HG03025 (cell line): ENCODE results near the gene KDELR1.

Experiments
- ATAC-seq: cut with Tn5 transposase; IDR thresholded peaks from one replicate; pipeline ENCODE4 v1.9.1; 2021; ENCODE audit warnings: mild to moderate bottlenecking, moderate library complexity; ENCODE audit not compliant: unreplicated experiment, low FRiP score

KDELR1 gene

GRCh38 chr19:48346191-48346590, 45.2 kb downstream of the KDELR1 start:
- ATAC-seq = no peak

DNA sequence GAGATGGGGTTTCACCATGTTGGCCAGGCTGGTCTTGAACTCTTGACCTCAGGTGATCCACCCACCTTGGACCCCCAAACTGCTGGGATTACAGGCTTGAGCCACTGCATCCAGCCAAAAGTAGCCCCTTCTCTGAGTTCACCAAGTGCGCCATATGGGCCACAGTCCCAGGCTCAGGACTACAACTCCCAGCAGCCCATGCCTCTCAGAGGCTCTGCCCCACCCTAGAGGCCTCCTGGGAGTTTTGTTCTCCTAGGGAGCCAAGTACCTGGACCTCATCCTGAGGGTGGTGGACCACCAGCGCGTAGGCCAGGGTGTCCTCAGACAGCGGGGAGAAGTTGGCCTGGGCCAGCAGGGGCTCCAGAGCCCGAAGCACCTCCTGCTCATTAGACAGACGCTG, 46.5 kb downstream of the KDELR1 start:
- no peak for ATAC-seq

GRCh38 chr19:48342841-48343540, 48.4 kb downstream of the KDELR1 start:
- ATAC-seq = no peak

DNA sequence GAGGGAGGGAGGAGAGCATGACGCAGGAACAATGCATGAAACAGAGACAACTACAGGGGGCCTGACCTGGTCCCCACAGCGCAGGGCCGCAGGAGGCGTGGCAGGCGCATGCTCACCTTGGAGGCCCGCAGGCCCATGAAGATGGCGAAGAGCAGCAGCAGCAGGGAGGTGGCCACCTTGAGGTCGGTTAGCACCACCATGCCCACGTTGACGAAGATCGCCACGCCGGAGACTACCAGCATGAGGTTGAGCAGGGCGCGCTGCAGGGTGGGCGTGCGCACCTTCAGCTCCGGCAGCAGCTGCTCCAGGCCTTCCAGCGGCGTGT, 49.0 kb downstream of the KDELR1 start:
- no peak for ATAC-seq

DNA sequence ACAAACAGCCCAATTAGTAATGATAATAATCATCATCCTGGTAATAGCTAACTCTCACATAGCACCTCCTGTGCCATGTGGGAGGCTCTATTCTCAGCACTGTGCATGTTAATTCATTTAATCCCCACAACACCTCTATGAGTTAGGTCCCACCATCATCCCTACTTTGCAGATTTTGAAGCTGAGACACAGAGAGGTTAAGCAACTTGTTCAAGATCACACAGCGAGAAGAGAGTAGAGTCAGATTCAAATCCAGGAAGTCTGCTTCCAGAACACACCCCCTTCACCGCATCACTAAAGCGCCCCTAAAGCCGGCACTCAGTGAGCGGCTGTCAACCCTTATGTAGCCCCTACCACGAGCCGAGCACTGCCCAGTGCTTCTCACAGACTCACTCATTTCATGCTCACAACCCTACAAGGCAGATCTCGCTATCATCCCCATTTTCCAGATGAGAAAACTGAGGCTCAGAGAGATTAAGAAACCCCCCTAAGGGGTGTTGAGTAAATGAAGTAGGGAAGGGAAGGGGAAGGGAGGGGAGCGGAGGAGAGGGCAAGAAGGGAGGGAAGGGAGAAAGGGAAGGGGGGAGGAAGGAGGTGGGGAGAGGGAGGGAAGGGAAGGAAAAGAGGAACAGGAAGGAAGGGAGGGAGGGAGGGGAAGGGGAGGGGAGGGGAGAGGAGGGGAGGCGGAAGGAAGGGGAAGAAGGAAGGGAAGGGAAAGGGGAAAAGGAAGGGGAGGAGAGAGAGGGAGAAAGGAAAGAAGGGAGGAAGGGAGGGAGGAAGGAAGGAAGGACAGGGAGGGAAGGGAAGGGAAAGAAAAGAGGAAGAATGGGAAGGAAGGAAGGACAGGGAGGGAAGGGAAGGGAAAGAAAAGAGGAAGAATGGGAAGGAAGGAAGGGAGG, 49.6 kb downstream of the KDELR1 start:
- no peak for ATAC-seq

DNA sequence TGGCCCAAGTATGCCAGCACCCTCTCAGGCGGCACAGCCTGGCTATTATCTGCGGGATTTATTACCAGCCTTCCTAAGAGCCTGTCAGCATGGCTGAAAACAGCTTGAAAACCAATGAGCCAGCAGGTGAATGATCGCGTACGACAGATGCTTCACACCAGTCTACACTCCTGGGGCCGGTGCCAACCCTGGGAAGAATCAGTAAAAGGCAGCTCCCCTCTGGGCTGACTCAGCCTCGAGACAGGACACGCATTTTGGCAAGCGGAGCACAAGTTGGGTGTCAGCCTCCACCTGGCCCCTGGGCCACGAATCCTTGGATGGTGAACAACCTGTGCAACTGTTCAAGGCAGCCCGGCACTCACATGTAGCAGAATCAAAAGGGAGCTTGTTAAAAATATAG, 50.4 kb downstream of the KDELR1 start:
- ATAC-seq = no peak

DNA sequence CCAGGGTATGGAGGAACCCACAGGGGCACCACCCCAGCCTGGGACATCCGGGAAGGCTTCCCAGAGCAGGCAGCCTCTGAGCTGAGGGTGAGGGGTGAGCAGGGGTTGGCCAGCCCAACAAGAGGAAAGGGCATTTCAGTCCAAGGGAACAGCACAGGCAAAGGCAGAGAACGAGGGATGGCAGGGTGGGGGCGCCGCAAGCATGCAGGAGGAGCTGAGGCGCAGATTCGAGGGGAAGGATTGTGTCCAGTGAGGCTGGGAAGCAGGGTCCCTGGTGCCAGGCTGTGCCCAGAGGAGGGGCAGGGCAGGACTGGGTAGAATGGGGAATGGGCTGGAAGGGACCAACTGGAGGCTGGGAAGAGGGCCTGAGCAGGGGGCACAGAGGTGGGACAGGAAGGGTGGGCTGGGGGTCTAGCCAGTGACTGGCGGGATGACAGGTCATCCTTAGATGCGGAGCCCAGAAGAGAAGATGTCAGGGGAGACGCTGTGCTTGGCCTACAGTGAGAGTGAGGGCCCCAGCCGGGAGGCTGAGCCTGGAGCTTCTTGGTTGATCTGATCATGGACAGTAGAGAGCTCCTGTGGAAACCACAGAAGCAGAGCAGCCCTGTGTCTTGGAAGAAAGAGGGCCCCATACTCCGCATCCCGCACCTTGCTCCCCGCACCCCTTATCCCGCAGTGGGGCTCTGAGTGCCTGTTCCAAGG, 52.4 kb downstream of the KDELR1 start:
- no peak for ATAC-seq

DNA sequence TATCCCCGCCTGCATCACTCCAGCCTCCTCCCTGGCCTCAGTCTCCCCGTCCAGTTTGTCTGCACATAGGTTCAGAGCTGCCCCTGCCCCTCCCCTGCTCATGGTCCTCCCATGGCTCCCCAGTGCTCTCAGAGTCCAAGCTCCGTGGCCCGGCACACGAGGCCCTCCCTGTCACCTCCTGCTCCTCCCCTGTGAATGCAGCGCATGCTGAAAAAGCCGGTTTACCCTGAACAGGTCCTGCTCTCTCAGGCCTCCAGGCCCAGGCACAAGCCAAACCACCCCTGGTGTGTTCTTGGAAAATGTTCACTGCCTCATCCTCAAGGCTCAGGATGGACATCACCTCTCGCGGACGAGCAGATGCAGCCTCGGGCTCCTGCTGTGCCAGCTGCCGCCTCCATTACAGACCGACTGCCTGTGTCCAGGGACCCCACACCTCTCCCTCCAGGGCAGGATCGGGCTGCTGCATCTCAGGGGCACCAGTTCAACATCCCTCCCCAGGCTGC, 53.0 kb downstream of the KDELR1 start:
- ATAC-seq = no peak

DNA sequence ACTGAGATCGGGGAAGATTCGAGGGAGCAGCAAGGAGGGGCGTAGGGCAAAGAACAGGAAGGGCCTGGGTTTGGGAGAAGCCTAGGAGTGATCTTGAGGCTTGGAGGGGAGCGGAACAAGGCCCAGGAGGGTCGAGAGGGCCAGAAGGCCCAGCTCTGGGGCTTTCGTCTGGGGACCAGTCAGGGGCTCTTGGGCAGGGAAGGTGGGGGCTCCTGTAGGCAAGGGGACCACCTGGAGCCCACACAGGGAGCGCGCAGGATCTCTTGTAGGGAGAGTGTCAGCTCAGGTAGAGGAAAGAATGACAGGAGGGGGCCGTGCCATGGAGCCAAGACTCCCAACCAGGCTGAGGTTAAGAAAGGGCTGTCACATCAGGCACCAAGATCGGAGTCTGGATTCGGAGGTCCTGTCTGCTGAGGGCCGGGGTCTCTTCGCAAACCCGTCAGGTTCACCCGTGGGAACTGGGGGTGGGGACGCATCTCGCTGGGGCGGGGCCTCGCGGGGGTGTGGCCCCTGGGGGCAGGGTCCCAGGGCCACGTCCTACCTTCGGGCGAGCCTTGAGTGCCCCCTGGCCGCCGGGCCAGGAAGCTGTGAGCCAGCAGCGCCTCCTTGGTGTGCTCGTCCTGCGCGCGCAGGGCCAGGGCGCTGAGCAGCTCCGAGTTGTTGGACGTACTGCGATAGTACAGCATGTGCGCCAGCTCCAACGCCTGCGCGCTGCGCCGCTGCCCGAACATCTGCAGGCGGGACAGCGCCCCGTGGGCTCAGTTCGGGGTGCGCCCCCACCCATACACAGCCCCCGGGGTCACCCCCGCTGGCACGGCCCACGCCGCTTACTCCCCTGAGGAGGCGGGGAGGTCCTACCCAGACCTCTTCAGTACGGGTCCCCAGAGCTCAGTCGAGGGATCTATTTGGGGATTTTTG, 57.6 kb downstream of the KDELR1 start:
- ATAC-seq = no peak

- ATAC-seq = peak; percentile 64
Observed at GRCh38 chr19:48332662-48333466, 58.5 kb downstream of the KDELR1 start.
